HG03571 (cell line): Measurements from ENCODE around the gene WBP11.
"Not testable (repeated sequence)": the region's sequence is repeated elsewhere in the genome, so short reads cannot be mapped to it uniquely, and the experiment has no call there.

ENCODE experiments used
- ATAC-seq: cut with Tn5 transposase; IDR thresholded peaks from one replicate; pipeline ENCODE4 v1.9.1; 2021; ENCODE audit not compliant: unreplicated experiment

Gene WBP11

DNA sequence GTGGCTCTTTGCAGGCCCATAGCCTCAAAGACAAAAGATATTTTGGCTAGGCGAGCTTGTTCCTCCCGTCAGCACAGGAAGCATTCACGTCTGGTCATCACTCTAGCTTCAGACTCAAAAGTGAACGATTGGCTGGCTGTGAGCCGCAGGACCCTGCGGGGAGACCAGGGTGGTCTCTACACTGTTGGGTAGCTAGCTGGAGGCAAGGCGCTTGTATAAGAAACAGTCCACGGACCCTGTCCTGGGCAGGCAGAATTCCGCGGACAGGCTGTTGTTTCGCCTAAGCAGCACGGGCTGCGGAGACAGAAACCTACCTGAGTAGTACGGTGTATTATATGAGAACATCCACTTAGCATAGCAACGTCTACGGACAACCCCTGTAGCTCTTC, 29.6 kb downstream of the WBP11 start:
- peak; percentile 18 for ATAC-seq

- ATAC-seq: no peak
Measured at GRCh38 chr12:14772946-14773345, 30.3 kb downstream of the WBP11 start.

- ATAC-seq: no peak
Measured at GRCh38 chr12:14771651-14772137, 31.6 kb downstream of the WBP11 start.

- ATAC-seq: peak; percentile 20
Measured at GRCh38 chr12:14770496-14771461, 32.5 kb downstream of the WBP11 start.

- ATAC-seq: peak; percentile 38
Measured at GRCh38 chr12:14769969-14770495, 33.2 kb downstream of the WBP11 start.

DNA sequence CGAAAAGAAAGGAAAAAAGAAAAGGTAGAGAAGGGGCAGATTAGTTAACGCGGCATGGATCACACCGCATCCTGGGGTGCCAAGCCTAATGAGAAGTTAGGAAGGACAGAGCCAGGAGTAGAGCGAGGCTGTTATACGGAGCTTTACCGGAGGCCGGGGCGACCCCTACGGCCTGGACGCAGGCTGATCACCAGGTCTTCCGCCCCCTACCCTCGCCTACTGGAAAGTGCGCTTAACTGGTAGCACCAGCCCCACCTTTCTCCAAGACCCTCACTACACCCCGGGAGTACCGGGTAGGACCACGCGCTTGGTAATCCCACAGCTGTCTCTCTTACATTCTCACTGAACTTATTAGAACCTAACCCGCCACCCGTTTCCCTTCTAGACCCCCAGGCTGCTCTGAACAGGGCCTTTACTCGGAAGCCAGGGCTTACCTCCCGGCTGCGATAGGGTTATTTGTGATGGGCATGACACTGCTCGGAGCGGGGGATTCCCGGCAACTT, 33.8 kb downstream of the WBP11 start:
- no peak for ATAC-seq

DNA sequence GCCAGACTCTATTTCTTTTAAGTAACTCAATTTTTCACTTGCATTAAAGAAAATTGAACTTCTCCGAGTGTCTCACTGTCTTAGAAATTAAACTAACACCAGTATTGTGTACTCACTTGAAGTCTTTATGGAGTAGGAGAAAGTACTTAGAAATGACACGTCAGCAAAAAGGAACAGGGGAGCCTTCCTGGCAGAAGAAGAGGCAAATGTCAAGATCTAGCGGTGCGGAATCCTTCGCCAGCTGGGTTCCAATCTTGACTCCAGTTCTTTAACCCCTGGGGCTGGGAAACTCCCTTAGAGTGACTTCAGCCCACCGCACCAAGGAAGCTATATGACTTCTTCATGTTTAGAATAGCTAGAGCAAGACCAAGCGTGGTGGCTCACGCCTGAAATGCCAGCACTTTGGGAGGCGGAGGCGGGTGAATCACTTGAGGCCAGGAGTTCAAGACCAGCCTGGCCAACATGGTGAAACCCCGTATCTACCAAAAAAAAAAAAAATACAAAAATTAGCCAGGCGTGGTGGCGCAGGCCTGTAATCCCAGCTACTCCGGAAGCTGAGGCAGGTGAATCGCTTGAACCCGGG, 34.4 kb downstream of the WBP11 start:
- no peak for ATAC-seq

GRCh38 chr12:14767617-14768016, 35.7 kb downstream of the WBP11 start:
- ATAC-seq: no peak

DNA sequence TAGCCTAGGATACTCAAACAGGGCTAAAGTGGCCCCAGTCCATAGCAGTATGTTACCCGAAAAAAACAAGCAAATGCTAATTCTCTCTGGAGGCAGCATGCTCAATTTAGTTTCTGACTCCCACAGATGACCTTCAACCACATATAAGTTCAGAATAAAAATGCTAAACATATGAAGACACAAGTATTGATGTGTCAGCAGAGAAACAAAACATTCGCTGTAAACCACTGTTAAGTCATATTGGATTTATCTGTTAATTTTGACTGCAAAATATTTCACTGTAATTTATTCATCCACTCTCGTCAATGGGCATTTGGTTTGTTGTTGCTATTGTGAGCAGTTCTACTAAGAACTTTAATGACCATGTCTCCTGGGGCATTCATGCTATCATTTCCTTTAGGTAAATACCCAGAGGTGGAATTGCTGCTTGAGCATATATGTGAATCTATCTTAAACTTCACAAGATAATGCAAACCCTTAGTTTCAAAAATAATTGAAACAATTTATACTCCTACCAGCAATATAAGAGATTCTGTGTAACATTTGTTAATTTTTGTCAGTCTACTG, 36.5 kb downstream of the WBP11 start:
- no peak for ATAC-seq

GRCh38 chr12:14766020-14766419, 37.3 kb downstream of the WBP11 start:
- not testable (repeated sequence) for ATAC-seq

DNA sequence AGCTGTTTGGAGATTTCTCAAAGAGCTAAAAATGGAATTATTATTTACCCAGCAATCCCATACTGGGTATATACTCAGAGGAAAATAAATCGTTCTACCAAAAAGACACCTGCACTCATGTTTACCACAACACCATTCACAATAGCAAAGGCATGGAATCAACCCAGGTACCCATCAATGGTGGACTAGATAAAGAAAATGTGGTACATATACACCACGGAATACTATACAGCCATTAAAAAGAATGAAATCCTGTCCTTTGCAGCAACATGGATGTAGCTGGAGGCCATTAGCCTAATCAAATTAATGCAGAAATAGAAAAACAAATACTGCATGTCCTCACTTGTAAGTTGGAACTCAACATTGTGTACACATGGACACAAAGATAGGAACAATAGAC, 37.9 kb downstream of the WBP11 start:
- no peak for ATAC-seq

- not testable (repeated sequence) for ATAC-seq
Measured at GRCh38 chr12:14759711-14760280, 43.5 kb downstream of the WBP11 start.

DNA sequence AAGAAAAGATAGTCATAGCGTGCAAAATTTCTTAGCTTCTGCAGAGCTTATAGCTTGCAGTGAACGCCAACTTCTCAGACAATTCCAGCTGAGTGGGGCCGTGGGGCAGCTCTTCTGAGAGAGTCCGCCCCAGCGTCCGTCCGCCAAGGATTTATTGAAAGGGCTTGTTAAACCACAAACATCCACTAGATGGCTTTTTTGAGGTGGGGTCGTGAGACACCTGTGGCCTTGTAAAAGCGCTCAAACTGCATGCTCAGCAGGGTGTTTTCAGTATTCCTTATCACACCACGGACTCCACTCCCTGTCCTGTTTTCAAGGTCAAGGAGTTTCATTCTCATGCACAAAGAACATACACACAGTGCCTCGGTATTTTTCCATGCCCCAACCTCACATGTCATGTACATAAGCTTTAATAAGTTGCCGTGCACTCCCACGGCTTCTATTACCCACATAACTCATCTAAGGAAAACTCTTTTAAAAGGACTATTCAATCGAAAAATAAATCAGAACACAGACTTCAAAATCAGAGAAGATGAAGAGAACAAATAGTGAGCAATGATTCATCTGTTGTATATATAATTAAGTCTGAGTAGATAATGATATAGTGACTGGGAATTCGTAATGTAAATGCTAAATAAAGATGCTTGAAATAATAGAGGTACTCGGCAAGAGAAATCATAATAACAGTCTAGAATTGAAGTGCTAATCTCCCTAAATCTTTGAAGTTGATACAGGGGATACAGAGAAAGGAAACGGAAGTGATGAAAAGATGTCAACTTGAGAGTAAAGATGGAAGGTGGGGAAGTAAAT, 46.7 kb downstream of the WBP11 start:
- ATAC-seq: no peak

DNA sequence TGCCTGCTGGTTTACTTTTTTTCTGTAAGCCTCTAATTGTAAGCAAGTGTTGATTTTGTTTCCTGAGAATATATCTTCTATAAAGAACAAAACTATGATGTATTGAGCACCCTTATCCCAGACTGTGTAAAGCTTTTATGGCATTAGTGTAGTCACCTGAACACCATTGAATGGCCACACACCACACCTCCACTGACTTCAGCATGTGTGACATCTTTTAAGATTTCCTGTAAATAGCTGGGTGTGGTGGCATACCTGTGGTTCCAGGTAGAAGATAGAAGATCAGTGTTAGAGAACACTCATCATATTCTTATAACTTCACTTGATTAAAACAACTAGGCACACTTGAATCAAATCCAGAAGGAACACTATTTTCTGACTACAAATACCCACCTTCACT, 51.3 kb downstream of the WBP11 start:
- no peak for ATAC-seq

GRCh38 chr12:14743061-14743460, 60.2 kb downstream of the WBP11 start:
- no peak for ATAC-seq

- ATAC-seq: no peak
Measured at GRCh38 chr12:14741942-14742341, 61.3 kb downstream of the WBP11 start.

DNA sequence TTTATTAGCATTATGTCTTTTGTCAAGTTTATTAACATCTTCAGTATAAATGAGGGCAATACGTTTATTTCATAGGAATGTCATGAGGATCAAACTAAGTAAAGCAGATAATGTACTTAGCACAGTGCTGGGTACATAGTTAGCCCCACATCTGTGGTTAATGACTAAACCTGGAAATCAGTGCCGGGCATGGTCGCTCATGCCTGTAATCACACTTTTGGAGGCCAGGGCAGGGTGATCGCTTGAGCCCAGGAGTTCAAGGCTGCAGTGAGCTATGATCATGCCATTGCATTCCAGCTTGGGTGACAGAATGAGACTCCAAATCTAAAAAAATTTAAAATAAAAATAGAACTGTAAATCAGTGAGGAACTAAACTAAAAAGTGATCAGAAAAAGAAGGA, 62.1 kb downstream of the WBP11 start:
- ATAC-seq: no peak

- ATAC-seq: not testable (repeated sequence)
Measured at GRCh38 chr12:14736441-14736840, 66.8 kb downstream of the WBP11 start.
